HepG2 (cell line): ENCODE results near the gene GTF2A1. TPM values are rescaled to one million over a fixed set of nuclear protein-coding genes. Genes with fewer than 3 reads are reported as not detected.
A peak's percentile ranks its signal among the peaks of the same experiment; 100 is the strongest.

Source experiments
- ATAC-seq: fragments of 200-7000 bp; cut with Tn5 transposase; 3 replicates; pipeline ENCODE4 v1.9.1; 2020; ENCODE audit warnings: mild to moderate bottlenecking, moderate library complexity
- BruUV-seq: library from RNA; stranded (reverse); fragments of 400-500 nt; replicated peaks from 2 replicates; lab custom pipeline; 2021; lab: Mats Ljungman, UMichigan
- CTCF ChIA-PET: fragments of 300-600 bp; formaldehyde crosslinking; extraction: SDS; loops from one replicate; lab custom pipeline; 2021; ENCODE audit warnings: low total read pairs, inconsistent platforms, low intra/inter-chr PET ratio; lab: Yijun Ruan, JAX
- POLR2A ChIA-PET: fragments of 350-600 bp; sonication (Branson Sonifier 250); formaldehyde crosslinking; loops from one replicate; lab custom pipeline; 2020; ENCODE audit warnings: antibody characterized with exemption, inconsistent platforms; lab: Yijun Ruan, JAX
- DNase-seq: peaks from one replicate; pipeline ENCODE4 v3.0.0-alpha.2; 2015; ENCODE audit warnings: low spot score
- FAIRE-seq: peaks from 3 replicates; lab custom pipeline; 2011; peaks lifted over from hg19 to GRCh38; lab: Jason Lieb, UNC
- H2AFZ ChIP-seq: one replicate; pipeline ENCODE4 v1.6.1; 2011; ENCODE audit warnings: low read length, inconsistent platforms
- H3K27ac ChIP-seq: fragments of 300-600 bp; 3 replicates; pipeline ENCODE4 v1.8.0; 2011; ENCODE audit warnings: mixed run types, mild to moderate bottlenecking, mixed read lengths, low read length, inconsistent platforms; ENCODE audit not compliant: insufficient read depth; ENCODE audit errors: extremely low read length
- H3K27me3 ChIP-seq, 2 experiments: fragments of 200-600 bp in 1 of 2; 2 replicates in 1 of 2; 3 replicates in 1 of 2; pipeline versions ENCODE4 v1.6.0 to v1.8.0; 2011; ENCODE audit warnings: low read length in 2 of 2, mild to moderate bottlenecking in 2 of 2, moderate library complexity in 2 of 2, inconsistent platforms in 1 of 2; ENCODE audit not compliant: insufficient read depth in 2 of 2, control insufficient read depth in 1 of 2
- H3K36me3 ChIP-seq, 2 experiments: fragments of 200-600 bp in 1 of 2; replicated peaks in 1 of 2; 2 replicates in 1 of 2; 3 replicates in 1 of 2; pipeline versions ENCODE4 v1.5.1 to v1.8.0; 2011; ENCODE audit warnings: low read length in 2 of 2, inconsistent platforms in 1 of 2; ENCODE audit not compliant: insufficient read depth in 2 of 2, control insufficient read depth in 1 of 2
- H3K4me1 ChIP-seq: 2 replicates; pipeline ENCODE4 v1.5.1; 2012; ENCODE audit warnings: low read length, inconsistent platforms; ENCODE audit not compliant: insufficient read depth
- H3K4me2 ChIP-seq: 2 replicates; pipeline ENCODE4 v1.6.0; 2011; ENCODE audit warnings: low read depth, low read length, inconsistent platforms
- H3K4me3 ChIP-seq, 3 experiments: fragments of 200-600 bp in 1 of 3; sonication (generic), shearing (Covaris generic) in 1 of 3; replicated peaks in 1 of 3; 2 replicates each; pipeline ENCODE4 v1.5.1; 2011 to 2016; ENCODE audit warnings: low read length in 3 of 3, inconsistent platforms in 2 of 3, low read depth in 2 of 3, mild to moderate bottlenecking in 2 of 3, control low read depth in 1 of 3, mixed read lengths in 1 of 3; ENCODE audit not compliant: insufficient read depth in 1 of 3
- H3K79me2 ChIP-seq: one replicate; pipeline ENCODE4 v1.6.1; 2011; ENCODE audit warnings: low read length, inconsistent platforms; ENCODE audit not compliant: insufficient read depth
- H3K9ac ChIP-seq: 2 replicates; pipeline ENCODE4 v1.6.0; 2011; ENCODE audit warnings: mild to moderate bottlenecking, low read depth, low read length, inconsistent platforms; ENCODE audit not compliant: insufficient read depth
- H3K9me3 ChIP-seq: 2 replicates; pipeline ENCODE4 v1.5.1; 2012; ENCODE audit warnings: mild to moderate bottlenecking, low read length
- H4K20me1 ChIP-seq: 2 replicates; pipeline ENCODE4 v1.6.0; 2011; ENCODE audit warnings: inconsistent platforms, mild to moderate bottlenecking, low read length, moderate library complexity; ENCODE audit not compliant: insufficient read depth
- CHD4 ChIP-seq: fragments of 200-600 bp; sonication (generic); IDR thresholded peaks from 2 replicates; pipeline ENCODE4 v1.7.0; 2017; ENCODE audit warnings: mild to moderate bottlenecking, low read length, borderline replicate concordance
- ELF1 ChIP-seq: sonication (generic); formaldehyde crosslinking; IDR thresholded peaks from 2 replicates; pipeline ENCODE4 v1.4.0; 2020; ENCODE audit warnings: missing genetic modification reagents
- FOSL2 ChIP-seq: sonication (generic); formaldehyde crosslinking; IDR thresholded peaks from 2 replicates; pipeline ENCODE4 v1.4.0; 2020; ENCODE audit warnings: missing genetic modification reagents
- ZFYVE20 ChIP-seq: sonication (generic); formaldehyde crosslinking; IDR thresholded peaks from 2 replicates; pipeline ENCODE4 v1.8.0; 2023; ENCODE audit warnings: low read depth, mild to moderate bottlenecking, moderate library complexity, missing genetic modification reagents, borderline replicate concordance
- ZNF674 ChIP-seq: sonication (generic); formaldehyde crosslinking; IDR thresholded peaks from 2 replicates; pipeline ENCODE4 v1.5.0; 2020; ENCODE audit warnings: low read depth, mild to moderate bottlenecking, missing genetic modification reagents
- ZNF7 ChIP-seq: IDR thresholded peaks from 2 replicates; pipeline ENCODE4 v1.6.1; 2016; ENCODE audit warnings: missing biosample characterization, missing genetic modification reagents
- WGBS: methylation state at CpG from one replicate; pipeline ENCODE4 v1.1.6; 2017; ENCODE audit warnings: low lambda C conversion rate; 5-methylcytosine and 5-hydroxymethylcytosine counted together
- in situ Hi-C: cut with HindIII; loops from 2 replicates; pipeline ENCODE4 v1.10.0; 2017; ENCODE audit warnings: low pct_unique_long_range_greater_than_20kb; ENCODE audit not compliant: extremely low pct_ligation_motif_present
- intact Hi-C: fragments of 100-400 bp; cut with micrococcal nuclease; formaldehyde crosslinking; loops from one replicate; pipeline ENCODE4 v1.10.0; 2022; ENCODE audit not compliant: unreplicated experiment
- polyA plus RNA-seq, 8 experiments: library from polyadenylated mRNA; depleted of rRNA in 3 of 8; stranded (reverse) in 7 of 8; unstranded in 1 of 8; fragments of >200 nt; fragmentation: Illumina TruSeq in 4 of 8; extraction: Trizol in 4 of 8; gene quantifications; 2 replicates each; pipeline versions ENCODE4 v1.2.1 to v1.2.3, GENCODE V29; 2011 to 2016; ENCODE audit warnings: low read depth in 4 of 8, missing spikeins in 1 of 8, mixed read lengths in 1 of 8; ENCODE audit not compliant: insufficient read depth in 1 of 8
- total RNA-seq, 5 experiments: library from RNA; depleted of rRNA; stranded (reverse); fragments of >200 nt; fragmentation: Illumina TruSeq; extraction: Trizol; gene quantifications; 2 replicates each; pipeline ENCODE4 v1.2.3, GENCODE V29; 2016; ENCODE audit warnings: low read depth in 1 of 5
- TF ChIP-seq, protein P1 (sequence below): sonication (generic); formaldehyde crosslinking; IDR thresholded peaks from 2 replicates; pipeline ENCODE4 v1.8.0; 2022; ENCODE audit warnings: mild to moderate bottlenecking, missing genetic modification reagents
- TF ChIP-seq, protein P2 (sequence below): sonication (generic); formaldehyde crosslinking; IDR thresholded peaks from 2 replicates; pipeline ENCODE4 v1.4.0; 2020; ENCODE audit warnings: missing genetic modification reagents
- TF ChIP-seq, protein P3 (sequence below): sonication (generic); formaldehyde crosslinking; IDR thresholded peaks from 2 replicates; pipeline ENCODE4 v1.4.0; 2020; ENCODE audit warnings: missing genetic modification reagents, borderline replicate concordance
- TF ChIP-seq, protein P4 (sequence below): fragments of 450-650 bp; IDR thresholded peaks from 2 replicates; pipeline ENCODE4 v1.6.1; 2017

Gene GTF2A1
- total and polyA plus RNA-seq, 2 of the 13 experiments (the other 11 are each of a cell fraction or from before 2014, with no cell fraction given): 14.9 to 17.5 TPM

DNA sequence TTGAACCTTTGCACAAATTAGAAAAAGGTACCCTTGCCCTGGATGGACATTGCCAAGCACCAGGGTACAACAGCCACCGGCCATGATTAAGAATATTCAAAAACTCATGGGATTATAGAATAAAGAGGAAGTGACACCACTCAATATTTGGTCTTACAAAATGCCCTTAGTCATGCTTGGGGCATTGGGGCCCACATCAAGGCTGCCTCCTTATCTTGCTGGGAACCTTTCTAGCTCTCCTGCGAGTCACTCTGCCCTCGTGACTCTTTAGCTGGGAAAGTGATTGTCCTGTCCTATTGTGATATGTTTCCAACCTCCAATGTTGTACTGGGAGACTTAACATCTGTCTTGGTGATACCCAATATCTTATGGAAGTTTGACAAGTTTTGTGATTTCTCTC, 57.8 kb downstream of the GTF2A1 start:
- H3K9ac ChIP-seq: no peak overlapping the region
- no peak for DNase-seq
- H2AFZ ChIP-seq: no peak overlapping the region
- no peak for FAIRE-seq
- ChIA-PET POLR2A (interaction anchor here (2.2 kb wide), 1 partner anchor 166 kb away, joined by 6 read pairs; no protein-coding TSS in a partner anchor), CTCF (no interaction called here)
- H3K79me2 ChIP-seq: no peaks in the 10 kb centered on the region
- no peaks in the 10 kb centered on the region for H3K36me3 ChIP-seq
- in situ Hi-C loops: no loop called here
- H3K27ac ChIP-seq: no peak overlapping the region
- intact Hi-C loops: loop anchor here (5.0 kb wide), 1 partner anchor 66 kb away; no protein-coding TSS in a partner anchor
- H3K4me2 ChIP-seq: no peak overlapping the region
- BruUV-seq: no TSS peak
- TF ChIP-seq FOSL2 (0 out of 2 replicates have a peak, but pooled peaks have one; percentile 15), ZFYVE20 (no peak), ZNF7 (CRISPR knock-in tag) (no peak), ELF1 (CRISPR knock-in tag) (no peak), ZNF674 (CRISPR knock-in tag) (no peak)
- TF ChIP-seq, protein P1, sequence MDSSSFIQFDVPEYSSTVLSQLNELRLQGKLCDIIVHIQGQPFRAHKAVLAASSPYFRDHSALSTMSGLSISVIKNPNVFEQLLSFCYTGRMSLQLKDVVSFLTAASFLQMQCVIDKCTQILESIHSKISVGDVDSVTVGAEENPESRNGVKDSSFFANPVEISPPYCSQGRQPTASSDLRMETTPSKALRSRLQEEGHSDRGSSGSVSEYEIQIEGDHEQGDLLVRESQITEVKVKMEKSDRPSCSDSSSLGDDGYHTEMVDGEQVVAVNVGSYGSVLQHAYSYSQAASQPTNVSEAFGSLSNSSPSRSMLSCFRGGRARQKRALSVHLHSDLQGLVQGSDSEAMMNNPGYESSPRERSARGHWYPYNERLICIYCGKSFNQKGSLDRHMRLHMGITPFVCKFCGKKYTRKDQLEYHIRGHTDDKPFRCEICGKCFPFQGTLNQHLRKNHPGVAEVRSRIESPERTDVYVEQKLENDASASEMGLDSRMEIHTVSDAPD (CRISPR knock-in tag): no peak
- 49% methylated on average over 3 of the region's 3 CpGs for WGBS
- H3K4me3 ChIP-seq: no peak overlapping the region
- no peaks in the 10 kb centered on the region for H3K27me3 ChIP-seq
- ATAC-seq: no peak
- H3K9me3 ChIP-seq: no peaks in the 10 kb centered on the region
- peaks cover 34% of the 10 kb centered on the region for H3K4me1 ChIP-seq
- H4K20me1 ChIP-seq: no peaks in the 10 kb centered on the region

DNA sequence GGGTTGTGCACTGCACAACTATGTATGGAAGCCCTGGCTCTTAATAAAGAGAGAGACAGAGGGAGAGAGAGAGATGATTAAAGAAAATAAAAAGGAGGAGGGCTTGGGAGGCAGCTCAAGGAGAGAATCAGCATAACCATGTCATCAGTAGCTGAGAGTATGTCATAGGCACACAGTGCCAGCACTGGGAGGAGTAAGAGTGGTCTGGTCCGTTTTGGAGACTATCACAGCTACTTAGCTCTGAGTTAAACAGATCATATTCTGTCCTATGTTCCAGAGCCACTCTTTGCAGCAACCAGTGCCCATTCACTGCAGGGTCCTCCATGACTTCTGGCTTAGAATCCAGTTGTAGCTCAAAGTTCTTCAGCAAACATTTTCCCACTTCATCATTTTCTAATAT, 59.0 kb downstream of the GTF2A1 start:
- H3K27me3 ChIP-seq: no peaks in the 10 kb centered on the region
- no peaks in the 10 kb centered on the region for H3K36me3 ChIP-seq
- no peak for FAIRE-seq
- H3K79me2 ChIP-seq: no peaks in the 10 kb centered on the region
- ChIA-PET POLR2A (interaction anchor here (0.6 to 1.4 kb wide), 2 partner anchors 8 to 59 kb away, joined by 3 to 8 read pairs; partner anchors contain the start of gene GTF2A1), CTCF (no interaction called here)
- ATAC-seq: no peak
- no peak overlapping the region for H3K9ac ChIP-seq
- in situ Hi-C loops (no loop called here), intact Hi-C loops (loop anchor here (5.0 kb wide), 1 partner anchor 64 kb away; no protein-coding TSS in a partner anchor)
- no peak for DNase-seq
- H3K4me2 ChIP-seq: no peak overlapping the region
- peaks cover 34% of the 10 kb centered on the region for H3K4me1 ChIP-seq
- H4K20me1 ChIP-seq: no peaks in the 10 kb centered on the region
- H3K4me3 ChIP-seq: no peak overlapping the region
- no TSS peak for BruUV-seq
- H3K9me3 ChIP-seq: no peaks in the 10 kb centered on the region
- no peak overlapping the region for H3K27ac ChIP-seq
- no peak overlapping the region for H2AFZ ChIP-seq
- WGBS: 40% methylated on average over 1 of the region's 1 CpG
- TF ChIP-seq, protein P2, sequence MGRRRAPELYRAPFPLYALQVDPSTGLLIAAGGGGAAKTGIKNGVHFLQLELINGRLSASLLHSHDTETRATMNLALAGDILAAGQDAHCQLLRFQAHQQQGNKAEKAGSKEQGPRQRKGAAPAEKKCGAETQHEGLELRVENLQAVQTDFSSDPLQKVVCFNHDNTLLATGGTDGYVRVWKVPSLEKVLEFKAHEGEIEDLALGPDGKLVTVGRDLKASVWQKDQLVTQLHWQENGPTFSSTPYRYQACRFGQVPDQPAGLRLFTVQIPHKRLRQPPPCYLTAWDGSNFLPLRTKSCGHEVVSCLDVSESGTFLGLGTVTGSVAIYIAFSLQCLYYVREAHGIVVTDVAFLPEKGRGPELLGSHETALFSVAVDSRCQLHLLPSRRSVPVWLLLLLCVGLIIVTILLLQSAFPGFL (CRISPR knock-in tag): no peak
- TF ChIP-seq, protein P3, sequence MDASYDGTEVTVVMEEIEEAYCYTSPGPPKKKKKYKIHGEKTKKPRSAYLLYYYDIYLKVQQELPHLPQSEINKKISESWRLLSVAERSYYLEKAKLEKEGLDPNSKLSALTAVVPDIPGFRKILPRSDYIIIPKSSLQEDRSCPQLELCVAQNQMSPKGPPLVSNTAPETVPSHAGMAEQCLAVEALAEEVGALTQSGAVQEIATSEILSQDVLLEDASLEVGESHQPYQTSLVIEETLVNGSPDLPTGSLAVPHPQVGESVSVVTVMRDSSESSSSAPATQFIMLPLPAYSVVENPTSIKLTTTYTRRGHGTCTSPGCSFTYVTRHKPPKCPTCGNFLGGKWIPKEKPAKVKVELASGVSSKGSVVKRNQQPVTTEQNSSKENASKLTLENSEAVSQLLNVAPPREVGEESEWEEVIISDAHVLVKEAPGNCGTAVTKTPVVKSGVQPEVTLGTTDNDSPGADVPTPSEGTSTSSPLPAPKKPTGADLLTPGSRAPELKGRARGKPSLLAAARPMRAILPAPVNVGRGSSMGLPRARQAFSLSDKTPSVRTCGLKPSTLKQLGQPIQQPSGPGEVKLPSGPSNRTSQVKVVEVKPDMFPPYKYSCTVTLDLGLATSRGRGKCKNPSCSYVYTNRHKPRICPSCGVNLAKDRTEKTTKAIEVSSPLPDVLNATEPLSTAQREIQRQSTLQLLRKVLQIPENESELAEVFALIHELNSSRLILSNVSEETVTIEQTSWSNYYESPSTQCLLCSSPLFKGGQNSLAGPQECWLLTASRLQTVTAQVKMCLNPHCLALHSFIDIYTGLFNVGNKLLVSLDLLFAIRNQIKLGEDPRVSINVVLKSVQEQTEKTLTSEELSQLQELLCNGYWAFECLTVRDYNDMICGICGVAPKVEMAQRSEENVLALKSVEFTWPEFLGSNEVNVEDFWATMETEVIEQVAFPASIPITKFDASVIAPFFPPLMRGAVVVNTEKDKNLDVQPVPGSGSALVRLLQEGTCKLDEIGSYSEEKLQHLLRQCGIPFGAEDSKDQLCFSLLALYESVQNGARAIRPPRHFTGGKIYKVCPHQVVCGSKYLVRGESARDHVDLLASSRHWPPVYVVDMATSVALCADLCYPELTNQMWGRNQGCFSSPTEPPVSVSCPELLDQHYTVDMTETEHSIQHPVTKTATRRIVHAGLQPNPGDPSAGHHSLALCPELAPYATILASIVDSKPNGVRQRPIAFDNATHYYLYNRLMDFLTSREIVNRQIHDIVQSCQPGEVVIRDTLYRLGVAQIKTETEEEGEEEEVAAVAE: no peak
- TF ChIP-seq CHD4: no peak
- TF ChIP-seq, protein P4, sequence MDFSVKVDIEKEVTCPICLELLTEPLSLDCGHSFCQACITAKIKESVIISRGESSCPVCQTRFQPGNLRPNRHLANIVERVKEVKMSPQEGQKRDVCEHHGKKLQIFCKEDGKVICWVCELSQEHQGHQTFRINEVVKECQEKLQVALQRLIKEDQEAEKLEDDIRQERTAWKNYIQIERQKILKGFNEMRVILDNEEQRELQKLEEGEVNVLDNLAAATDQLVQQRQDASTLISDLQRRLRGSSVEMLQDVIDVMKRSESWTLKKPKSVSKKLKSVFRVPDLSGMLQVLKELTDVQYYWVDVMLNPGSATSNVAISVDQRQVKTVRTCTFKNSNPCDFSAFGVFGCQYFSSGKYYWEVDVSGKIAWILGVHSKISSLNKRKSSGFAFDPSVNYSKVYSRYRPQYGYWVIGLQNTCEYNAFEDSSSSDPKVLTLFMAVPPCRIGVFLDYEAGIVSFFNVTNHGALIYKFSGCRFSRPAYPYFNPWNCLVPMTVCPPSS: no peak
